ENCODE results near the gene SMU1. TPM values are rescaled to one million over a fixed set of nuclear protein-coding genes. Genes with fewer than 3 reads are reported as not detected.
A peak's percentile ranks its signal among the peaks of the same experiment; 100 is the strongest.

Gene SMU1
- total RNA-seq, 1 experiment from 2014 or later, result 23.2 TPM

DNA sequence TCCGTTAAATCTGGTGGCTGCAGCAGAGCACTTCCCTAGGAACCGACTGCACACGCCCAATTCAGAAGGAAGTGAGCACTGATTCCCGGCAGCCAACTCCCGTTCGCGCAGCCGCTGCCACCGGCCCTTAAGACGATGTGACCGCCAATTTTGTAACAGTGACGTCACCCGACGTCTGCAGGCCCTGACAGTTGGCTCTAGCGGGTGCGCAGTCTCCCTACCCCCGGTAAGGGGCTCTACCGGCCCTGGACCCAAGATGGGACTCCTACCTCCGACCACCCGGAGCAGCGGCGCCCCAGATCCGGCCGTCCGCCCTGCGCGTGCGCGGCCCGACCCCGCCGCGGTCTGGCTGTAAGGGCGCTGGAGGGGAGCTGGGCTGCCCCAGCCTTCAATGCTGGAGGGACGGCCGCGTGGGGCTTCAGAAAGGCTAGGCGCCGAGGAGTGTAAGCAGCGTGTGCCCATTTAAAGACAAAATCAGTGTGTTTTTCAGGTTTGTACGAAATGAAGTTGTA, 32.3 kb downstream of the SMU1 start:
- DNase-seq (ENCODE audit: low spot score), result peak; percentile 69
- ChIA-PET POLR2A (interaction anchor here (0.7 to 1.5 kb wide), 3 partner anchors 19 to 30 kb away, joined by 4 to 11 read pairs (median 5); partner anchors contain the start of gene DNAJA1), CTCF (interaction anchor here (0.7 to 1.6 kb wide), 6 partner anchors 15 to 472 kb away, joined by 3 to 8 read pairs (median 4); partner anchors contain the start of gene DNAJA1)
- Mint-ChIP-seq H3K36me3 (peaks cover 24% of the 10 kb centered on the region), H3K4me3 (peak overlapping the region; percentile 78), H3K27ac (peak overlapping the region; percentile 82), H3K27me3 (ENCODE audit: low read depth) (no peaks in the 10 kb centered on the region), H3K4me1 (peaks cover 19% of the 10 kb centered on the region), H3K9me3 (no peaks in the 10 kb centered on the region)
- ATAC-seq, result peak; percentile 88
- TF ChIP-seq AR (CRISPR knock-in tag; IDR thresholded peaks at IDR 0.05) (no peak), ATF1 (CRISPR knock-in tag; IDR thresholded peaks at IDR 0.05) (no peak), HMGXB4 (CRISPR knock-in tag; IDR thresholded peaks at IDR 0.05) (0 out of 2 replicates have a peak, but pooled peaks have one; percentile 70), RORB (CRISPR knock-in tag; IDR thresholded peaks at IDR 0.05) (no peak), IRF2 (CRISPR knock-in tag; IDR thresholded peaks at IDR 0.05; ENCODE audit: borderline replicate concordance, low read depth) (no peak), NFATC4 (CRISPR knock-in tag; IDR thresholded peaks at IDR 0.05) (peak; percentile 64; the same call in 1 of the 2 replicates), USF2 (CRISPR knock-in tag; IDR thresholded peaks at IDR 0.05) (0 out of 2 replicates have a peak, but pooled peaks have one; percentile 5), ZNF416 (CRISPR knock-in tag; IDR thresholded peaks at IDR 0.05) (peak; percentile 6; the same call in 1 of the 2 replicates), ZSCAN18 (CRISPR knock-in tag; IDR thresholded peaks at IDR 0.05) (no peak), CTCF (IDR thresholded peaks at IDR 0.05) (no peak), ZNF425 (CRISPR knock-in tag; conservative IDR thresholded peaks at IDR 0.05) (no peak), TEAD1 (CRISPR knock-in tag; IDR thresholded peaks at IDR 0.05) (no peak), SOX15 (CRISPR knock-in tag; IDR thresholded peaks at IDR 0.05) (no peak), TEAD4 (CRISPR knock-in tag; IDR thresholded peaks at IDR 0.05) (no peak), E2F5 (CRISPR knock-in tag; IDR thresholded peaks at IDR 0.05) (0 out of 2 replicates have a peak, but pooled peaks have one; percentile 46), ZNF232 (CRISPR knock-in tag; IDR thresholded peaks at IDR 0.05) (peak; percentile 31; the same call in 1 of the 2 replicates)
- TF ChIP-seq, protein P1, sequence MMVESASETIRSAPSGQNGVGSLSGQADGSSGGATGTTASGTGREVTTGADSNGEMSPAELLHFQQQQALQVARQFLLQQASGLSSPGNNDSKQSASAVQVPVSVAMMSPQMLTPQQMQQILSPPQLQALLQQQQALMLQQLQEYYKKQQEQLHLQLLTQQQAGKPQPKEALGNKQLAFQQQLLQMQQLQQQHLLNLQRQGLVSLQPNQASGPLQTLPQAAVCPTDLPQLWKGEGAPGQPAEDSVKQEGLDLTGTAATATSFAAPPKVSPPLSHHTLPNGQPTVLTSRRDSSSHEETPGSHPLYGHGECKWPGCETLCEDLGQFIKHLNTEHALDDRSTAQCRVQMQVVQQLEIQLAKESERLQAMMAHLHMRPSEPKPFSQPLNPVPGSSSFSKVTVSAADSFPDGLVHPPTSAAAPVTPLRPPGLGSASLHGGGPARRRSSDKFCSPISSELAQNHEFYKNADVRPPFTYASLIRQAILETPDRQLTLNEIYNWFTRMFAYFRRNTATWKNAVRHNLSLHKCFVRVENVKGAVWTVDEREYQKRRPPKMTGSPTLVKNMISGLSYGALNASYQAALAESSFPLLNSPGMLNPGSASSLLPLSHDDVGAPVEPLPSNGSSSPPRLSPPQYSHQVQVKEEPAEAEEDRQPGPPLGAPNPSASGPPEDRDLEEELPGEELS (CRISPR knock-in tag; IDR thresholded peaks at IDR 0.05), result no peak
- TF ChIP-seq, protein P2, sequence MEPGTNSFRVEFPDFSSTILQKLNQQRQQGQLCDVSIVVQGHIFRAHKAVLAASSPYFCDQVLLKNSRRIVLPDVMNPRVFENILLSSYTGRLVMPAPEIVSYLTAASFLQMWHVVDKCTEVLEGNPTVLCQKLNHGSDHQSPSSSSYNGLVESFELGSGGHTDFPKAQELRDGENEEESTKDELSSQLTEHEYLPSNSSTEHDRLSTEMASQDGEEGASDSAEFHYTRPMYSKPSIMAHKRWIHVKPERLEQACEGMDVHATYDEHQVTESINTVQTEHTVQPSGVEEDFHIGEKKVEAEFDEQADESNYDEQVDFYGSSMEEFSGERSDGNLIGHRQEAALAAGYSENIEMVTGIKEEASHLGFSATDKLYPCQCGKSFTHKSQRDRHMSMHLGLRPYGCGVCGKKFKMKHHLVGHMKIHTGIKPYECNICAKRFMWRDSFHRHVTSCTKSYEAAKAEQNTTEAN (CRISPR knock-in tag; IDR thresholded peaks at IDR 0.05), result no peak
- TF ChIP-seq, protein P3, sequence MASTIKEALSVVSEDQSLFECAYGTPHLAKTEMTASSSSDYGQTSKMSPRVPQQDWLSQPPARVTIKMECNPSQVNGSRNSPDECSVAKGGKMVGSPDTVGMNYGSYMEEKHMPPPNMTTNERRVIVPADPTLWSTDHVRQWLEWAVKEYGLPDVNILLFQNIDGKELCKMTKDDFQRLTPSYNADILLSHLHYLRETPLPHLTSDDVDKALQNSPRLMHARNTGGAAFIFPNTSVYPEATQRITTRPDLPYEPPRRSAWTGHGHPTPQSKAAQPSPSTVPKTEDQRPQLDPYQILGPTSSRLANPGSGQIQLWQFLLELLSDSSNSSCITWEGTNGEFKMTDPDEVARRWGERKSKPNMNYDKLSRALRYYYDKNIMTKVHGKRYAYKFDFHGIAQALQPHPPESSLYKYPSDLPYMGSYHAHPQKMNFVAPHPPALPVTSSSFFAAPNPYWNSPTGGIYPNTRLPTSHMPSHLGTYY (CRISPR knock-in tag; IDR thresholded peaks at IDR 0.05), result 0 out of 2 replicates have a peak, but pooled peaks have one; percentile 29

Measured in WTC11 (cell line).